PC-9 (cell line): ENCODE measurements around the gene NFKBIL1. TPM values are rescaled to one million over a fixed set of nuclear protein-coding genes. Genes with fewer than 3 reads are reported as not detected.

Experiments
- BruUV-seq: library from RNA; stranded (reverse); fragments of 400-500 nt; replicated peaks from 2 replicates; lab custom pipeline; 2021; lab: Mats Ljungman, UMichigan
- CTCF ChIA-PET: fragments of 300-600 bp; sonication (Branson Sonifier 250); formaldehyde crosslinking; loops from one replicate; lab custom pipeline; 2022; ENCODE audit warnings: antibody characterized with exemption; lab: Charles Lee
- POLR2A ChIA-PET: fragments of 300-600 bp; sonication (Branson Sonifier 250); formaldehyde crosslinking; loops from one replicate; lab custom pipeline; 2022; ENCODE audit warnings: antibody characterized with exemption; ENCODE audit not compliant: unreplicated experiment; lab: Charles Lee
- DNase-seq, 2 experiments: peaks; one replicate each; pipeline versions ENCODE4 v3.0.0 to v3.0.0-alpha.2; 2015 to 2022; ENCODE audit warnings: mixed read lengths in 1 of 2
- H2AFZ ChIP-seq: fragments of 200-600 bp; sonication (generic); 2 replicates; pipeline ENCODE4 v1.8.1; 2017; ENCODE audit warnings: antibody characterized with exemption
- H3F3A ChIP-seq: fragments of 200-600 bp; sonication (generic); 2 replicates; pipeline ENCODE4 v1.8.1; 2017; ENCODE audit warnings: antibody characterized with exemption, mild to moderate bottlenecking, low read depth; ENCODE audit not compliant: insufficient read depth
- H3K27ac ChIP-seq: fragments of 200-600 bp; sonication (generic); 2 replicates; pipeline ENCODE4 v1.6.1; 2016; ENCODE audit warnings: mixed run types
- H3K27me3 ChIP-seq: fragments of 200-600 bp; sonication (generic); 2 replicates; pipeline ENCODE4 v1.6.1; 2016; ENCODE audit warnings: low read depth, mixed run types; ENCODE audit not compliant: insufficient read depth
- H3K36me3 ChIP-seq: fragments of 200-600 bp; sonication (generic); 2 replicates; pipeline ENCODE4 v1.6.1; 2016; ENCODE audit warnings: low read depth, mixed run types
- H3K4me1 ChIP-seq: fragments of 200-600 bp; sonication (generic); replicated peaks from 2 replicates; pipeline ENCODE4 v1.6.1; 2016; ENCODE audit warnings: mixed run types; ENCODE audit not compliant: insufficient read depth
- H3K4me2 ChIP-seq: fragments of 200-600 bp; sonication (generic); 2 replicates; pipeline ENCODE4 v1.6.1; 2017; ENCODE audit warnings: mixed run types
- H3K4me3 ChIP-seq: fragments of 200-600 bp; sonication (generic); 2 replicates; pipeline ENCODE4 v1.6.1; 2016; ENCODE audit warnings: mixed run types
- H3K79me2 ChIP-seq: fragments of 200-600 bp; sonication (generic); 2 replicates; pipeline ENCODE4 v1.6.1; 2017; ENCODE audit warnings: low read depth, mixed run types
- H3K9me2 ChIP-seq: fragments of 200-600 bp; sonication (generic); 2 replicates; pipeline ENCODE4 v1.8.1; 2017; ENCODE audit warnings: mild to moderate bottlenecking; ENCODE audit not compliant: insufficient read depth
- H3K9me3 ChIP-seq: fragments of 200-600 bp; sonication (generic); 2 replicates; pipeline ENCODE4 v1.8.1; 2016; ENCODE audit warnings: low read depth; ENCODE audit not compliant: insufficient read depth
- H4K20me1 ChIP-seq: fragments of 200-600 bp; sonication (generic); 2 replicates; pipeline ENCODE4 v1.8.1; 2017; ENCODE audit not compliant: insufficient read depth
- EZH2 ChIP-seq: fragments of 200-600 bp; sonication (generic); IDR thresholded peaks from 2 replicates; pipeline ENCODE4 v1.8.0; 2017; ENCODE audit warnings: antibody characterized with exemption, low read depth
- intact Hi-C: fragments of 100-400 bp; cut with micrococcal nuclease; formaldehyde crosslinking; loops from one replicate; pipeline ENCODE4 v1.10.0; 2022; ENCODE audit not compliant: unreplicated experiment
- total RNA-seq: library from RNA; stranded (reverse); gene quantifications from 2 replicates; pipeline ENCODE4 v1.2.3, GENCODE V29; 2021
- TF ChIP-seq, protein P1 (sequence below): fragments of 200-600 bp; sonication (generic); conservative IDR thresholded peaks from 2 replicates; pipeline ENCODE4 v1.6.1; 2017; ENCODE audit warnings: mixed run types, antibody characterized with exemption, mild to moderate bottlenecking, moderate library complexity

NFKBIL1 gene
- total RNA-seq, 1 experiment from 2014 or later, result 26.1 TPM

DNA sequence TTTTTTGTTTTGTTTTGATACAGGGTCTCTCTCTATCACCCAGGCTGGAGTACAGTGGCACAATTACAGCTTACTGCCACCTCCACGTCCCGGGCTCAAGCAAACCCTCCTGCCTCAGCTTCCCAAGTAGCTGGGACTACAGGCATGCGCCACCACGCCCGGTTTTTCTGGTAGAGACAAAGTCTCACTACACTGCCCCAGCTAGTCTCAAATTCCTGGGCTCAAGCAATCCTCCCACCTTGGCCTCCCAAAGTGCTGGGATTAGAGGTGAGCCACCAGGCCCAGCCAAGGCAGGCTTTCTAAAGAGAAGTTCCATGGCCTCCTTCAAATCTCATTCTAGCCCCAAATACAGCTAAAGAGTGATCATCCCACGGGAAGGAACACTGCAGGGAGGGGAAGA lies 13.4 kb upstream of the NFKBIL1 start:
- Histone ChIP-seq H3K36me3 (peaks cover 62% of the 10 kb centered on the region), H3F3A (peaks cover 73% of the 10 kb centered on the region), H3K9me2 (no peaks in the 10 kb centered on the region), H3K4me1 (0 out of 2 replicates have a peak, but pooled peaks cover 4% of the 10 kb centered on the region), H3K79me2 (peaks cover 41% of the 10 kb centered on the region), H3K27me3 (no peaks in the 10 kb centered on the region), H2AFZ (no peak overlapping the region), H3K4me3 (no peak overlapping the region), H3K9me3 (no peaks in the 10 kb centered on the region), H3K27ac (no peak overlapping the region), H4K20me1 (peaks cover 91% of the 10 kb centered on the region), H3K4me2 (no peak overlapping the region)
- no peak for DNase-seq
- BruUV-seq, result TSS peak; percentile 0
- intact Hi-C loops, result no loop called here
- ChIA-PET CTCF (no interaction called here), POLR2A (no interaction called here)
- TF ChIP-seq, protein P1, sequence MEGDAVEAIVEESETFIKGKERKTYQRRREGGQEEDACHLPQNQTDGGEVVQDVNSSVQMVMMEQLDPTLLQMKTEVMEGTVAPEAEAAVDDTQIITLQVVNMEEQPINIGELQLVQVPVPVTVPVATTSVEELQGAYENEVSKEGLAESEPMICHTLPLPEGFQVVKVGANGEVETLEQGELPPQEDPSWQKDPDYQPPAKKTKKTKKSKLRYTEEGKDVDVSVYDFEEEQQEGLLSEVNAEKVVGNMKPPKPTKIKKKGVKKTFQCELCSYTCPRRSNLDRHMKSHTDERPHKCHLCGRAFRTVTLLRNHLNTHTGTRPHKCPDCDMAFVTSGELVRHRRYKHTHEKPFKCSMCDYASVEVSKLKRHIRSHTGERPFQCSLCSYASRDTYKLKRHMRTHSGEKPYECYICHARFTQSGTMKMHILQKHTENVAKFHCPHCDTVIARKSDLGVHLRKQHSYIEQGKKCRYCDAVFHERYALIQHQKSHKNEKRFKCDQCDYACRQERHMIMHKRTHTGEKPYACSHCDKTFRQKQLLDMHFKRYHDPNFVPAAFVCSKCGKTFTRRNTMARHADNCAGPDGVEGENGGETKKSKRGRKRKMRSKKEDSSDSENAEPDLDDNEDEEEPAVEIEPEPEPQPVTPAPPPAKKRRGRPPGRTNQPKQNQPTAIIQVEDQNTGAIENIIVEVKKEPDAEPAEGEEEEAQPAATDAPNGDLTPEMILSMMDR, result no peak

DNA sequence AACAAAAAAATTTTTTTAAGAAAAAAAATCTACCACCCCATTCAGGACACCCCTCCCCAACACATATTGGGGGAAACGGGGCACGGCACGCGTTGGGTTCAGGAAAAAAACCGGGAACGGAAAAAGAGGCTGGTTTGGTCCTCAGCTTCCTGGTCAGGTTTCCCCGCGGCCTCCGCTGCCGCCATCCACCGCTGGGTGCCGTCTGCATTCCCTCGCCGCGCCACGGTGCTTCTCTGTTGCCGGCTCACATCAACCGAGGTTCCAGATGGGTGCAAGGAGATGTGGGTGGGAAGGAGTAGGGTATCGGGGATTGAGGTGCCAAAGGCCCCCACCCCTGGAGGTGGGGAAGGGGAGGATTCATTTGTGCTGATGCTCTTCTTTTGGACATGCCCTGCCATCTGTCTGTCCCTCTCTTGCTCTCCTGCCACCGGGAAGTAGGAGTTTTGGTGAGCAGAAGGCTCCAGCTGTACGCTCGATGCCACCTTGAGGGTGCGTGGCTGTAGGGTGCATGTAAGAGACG lies 12.8 kb upstream of the NFKBIL1 start:
- BruUV-seq, result no TSS peak
- peaks cover 10% of the 10 kb centered on the region for H3K4me1 ChIP-seq
- H3K4me3 ChIP-seq, result no peak overlapping the region
- H3K36me3 ChIP-seq, result peaks cover 68% of the 10 kb centered on the region
- H3K27me3 ChIP-seq, result no peaks in the 10 kb centered on the region
- TF ChIP-seq, protein P1, result no peak
- TF ChIP-seq EZH2, result no peak
- H3K9me2 ChIP-seq, result no peaks in the 10 kb centered on the region
- H3K9me3 ChIP-seq, result no peaks in the 10 kb centered on the region
- H3K79me2 ChIP-seq, result peaks cover 47% of the 10 kb centered on the region
- no peak overlapping the region for H3K4me2 ChIP-seq
- H3F3A ChIP-seq, result peaks cover 72% of the 10 kb centered on the region
- CTCF ChIA-PET, result no interaction called here
- intact Hi-C loops, result no loop called here
- H4K20me1 ChIP-seq, result peaks cover 94% of the 10 kb centered on the region
- no peak overlapping the region for H2AFZ ChIP-seq
- no peak overlapping the region for H3K27ac ChIP-seq
- POLR2A ChIA-PET, result no interaction called here
- no peak for DNase-seq

DNA sequence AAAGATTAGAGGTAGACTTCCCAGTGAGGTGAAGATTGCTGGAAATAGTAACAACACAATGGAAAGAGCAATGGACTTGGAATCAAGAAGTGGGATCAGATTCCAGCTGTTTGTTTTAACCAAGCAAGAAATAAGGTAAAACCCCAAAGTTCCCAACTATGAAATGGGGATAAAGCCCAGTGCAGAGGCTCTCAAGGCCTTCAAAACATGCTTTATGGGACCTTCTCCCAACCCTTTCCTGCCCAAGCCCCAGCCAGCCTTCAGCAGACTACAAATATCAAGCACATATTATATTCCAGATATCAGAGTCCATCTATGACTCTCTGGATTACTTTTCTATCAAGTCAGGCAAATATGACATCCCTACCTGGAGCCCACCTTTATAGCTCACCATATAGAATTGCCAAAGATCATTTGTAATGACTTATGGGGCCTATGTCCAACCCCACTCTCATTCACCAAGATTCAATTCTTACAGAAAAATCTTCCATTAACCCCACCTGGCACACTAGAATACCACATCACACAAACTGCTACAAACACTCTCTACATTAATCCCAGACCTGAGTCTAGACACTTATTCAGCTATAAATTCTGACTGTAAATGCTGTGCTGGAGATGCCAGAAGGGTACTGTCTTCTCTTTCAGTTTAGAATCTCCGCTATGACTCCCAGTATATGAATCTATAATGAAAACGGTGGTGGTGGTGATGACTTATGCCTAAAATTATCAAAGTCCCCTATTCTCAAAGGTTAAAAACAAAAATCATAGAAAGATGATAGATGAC lies 11.7 kb upstream of the NFKBIL1 start:
- no TSS peak for BruUV-seq
- H3K36me3 ChIP-seq, result peaks cover 77% of the 10 kb centered on the region
- H3K79me2 ChIP-seq, result peaks cover 58% of the 10 kb centered on the region
- H3K9me2 ChIP-seq, result no peaks in the 10 kb centered on the region
- H3K4me2 ChIP-seq, result no peak overlapping the region
- peaks cover 95% of the 10 kb centered on the region for H4K20me1 ChIP-seq
- ChIA-PET CTCF (no interaction called here), POLR2A (no interaction called here)
- no peak for DNase-seq
- H3K27ac ChIP-seq, result no peak overlapping the region
- H3K4me1 ChIP-seq, result peaks cover 21% of the 10 kb centered on the region
- TF ChIP-seq, protein P1, result no peak
- TF ChIP-seq EZH2, result no peak
- intact Hi-C loops, result no loop called here
- H2AFZ ChIP-seq, result no peak overlapping the region
- no peak overlapping the region for H3K4me3 ChIP-seq
- no peaks in the 10 kb centered on the region for H3K27me3 ChIP-seq
- H3K9me3 ChIP-seq, result no peaks in the 10 kb centered on the region
- H3F3A ChIP-seq, result peaks cover 69% of the 10 kb centered on the region
